H1 (cell line): Measurements from ENCODE around the gene CDX2. TPM values are rescaled to one million over a fixed set of nuclear protein-coding genes. Genes with fewer than 3 reads are reported as not detected.

ENCODE experiments used
- polyA plus RNA-seq, 7 experiments: library from polyadenylated mRNA; depleted of rRNA in 3 of 7; stranded (reverse) in 5 of 7; unstranded in 2 of 7; fragments of >200 nt in 5 of 7; fragments of 200-250 nt in 2 of 7; gene quantifications; 1 replicate in 5 of 7; 2 replicates in 1 of 7; 4 replicates in 1 of 7; pipeline versions ENCODE4 v1.2.1 to v1.2.3, GENCODE V29; 2011 to 2013; ENCODE audit warnings: missing spikeins in 2 of 7, mixed read lengths in 2 of 7
- total RNA-seq: library from RNA; stranded (reverse); fragmentation: NEBNext Ultra II Directional; extraction: Animal tissue kit (Norgen Biotek cat#: 25700); gene quantifications from 2 replicates; pipeline ENCODE4 v1.2.1, GENCODE V29; 2021
- TF ChIP-seq, protein P1 (sequence below): IDR thresholded peaks from 2 replicates; pipeline ENCODE4 v1.6.1; 2011; ENCODE audit warnings: low read length, improper control_type of control experiment

The CDX2 gene
- total and polyA plus RNA-seq, 2 of the 8 experiments (the other 6 are each of a cell fraction or from before 2014, with no cell fraction given), result 0.09 TPM; not detected in 1

DNA sequence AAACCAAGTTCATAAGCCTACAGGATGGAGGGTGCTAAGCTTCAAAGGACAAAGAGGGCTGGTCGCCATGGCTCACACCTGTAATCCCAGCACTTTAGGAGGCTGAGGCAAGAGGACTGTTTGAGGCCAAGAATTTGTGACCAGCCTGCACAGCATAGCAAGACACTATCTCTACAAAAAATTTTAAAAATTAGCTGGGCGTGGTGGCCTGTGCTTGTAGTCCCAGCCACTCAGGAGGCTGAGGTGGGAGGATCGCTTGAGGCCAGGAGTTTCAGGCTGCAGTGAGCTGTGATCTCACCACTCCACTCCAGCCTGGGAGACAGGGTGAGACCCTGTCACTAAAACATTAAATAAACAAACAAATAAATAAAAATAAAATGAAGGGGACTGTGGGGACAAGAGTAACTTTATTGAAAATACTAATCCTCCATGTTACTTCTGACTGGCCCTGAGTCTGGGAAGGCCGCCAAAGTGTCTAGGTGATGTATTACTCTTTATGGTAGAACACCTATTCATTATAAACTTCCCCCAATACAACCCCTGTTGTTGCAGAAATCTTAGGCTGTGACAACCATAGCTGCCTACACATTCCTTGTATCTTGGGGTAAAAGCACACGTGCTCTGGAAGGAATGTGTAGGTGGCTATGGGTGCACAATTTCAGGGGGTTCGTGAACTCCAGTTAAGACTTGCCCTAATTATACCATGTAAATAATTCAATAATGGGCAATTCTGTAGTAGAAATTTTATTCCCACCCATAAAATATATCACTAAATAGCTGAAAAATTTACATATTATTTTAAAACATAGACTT lies 34.0 kb upstream of the CDX2 start (continued):
- TF ChIP-seq, protein P1, sequence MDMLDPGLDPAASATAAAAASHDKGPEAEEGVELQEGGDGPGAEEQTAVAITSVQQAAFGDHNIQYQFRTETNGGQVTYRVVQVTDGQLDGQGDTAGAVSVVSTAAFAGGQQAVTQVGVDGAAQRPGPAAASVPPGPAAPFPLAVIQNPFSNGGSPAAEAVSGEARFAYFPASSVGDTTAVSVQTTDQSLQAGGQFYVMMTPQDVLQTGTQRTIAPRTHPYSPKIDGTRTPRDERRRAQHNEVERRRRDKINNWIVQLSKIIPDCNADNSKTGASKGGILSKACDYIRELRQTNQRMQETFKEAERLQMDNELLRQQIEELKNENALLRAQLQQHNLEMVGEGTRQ, result no peak
